ENCODE data around the gene TESMIN.
A peak's percentile ranks its signal among the peaks of the same experiment; 100 is the strongest.

Gene TESMIN

DNA sequence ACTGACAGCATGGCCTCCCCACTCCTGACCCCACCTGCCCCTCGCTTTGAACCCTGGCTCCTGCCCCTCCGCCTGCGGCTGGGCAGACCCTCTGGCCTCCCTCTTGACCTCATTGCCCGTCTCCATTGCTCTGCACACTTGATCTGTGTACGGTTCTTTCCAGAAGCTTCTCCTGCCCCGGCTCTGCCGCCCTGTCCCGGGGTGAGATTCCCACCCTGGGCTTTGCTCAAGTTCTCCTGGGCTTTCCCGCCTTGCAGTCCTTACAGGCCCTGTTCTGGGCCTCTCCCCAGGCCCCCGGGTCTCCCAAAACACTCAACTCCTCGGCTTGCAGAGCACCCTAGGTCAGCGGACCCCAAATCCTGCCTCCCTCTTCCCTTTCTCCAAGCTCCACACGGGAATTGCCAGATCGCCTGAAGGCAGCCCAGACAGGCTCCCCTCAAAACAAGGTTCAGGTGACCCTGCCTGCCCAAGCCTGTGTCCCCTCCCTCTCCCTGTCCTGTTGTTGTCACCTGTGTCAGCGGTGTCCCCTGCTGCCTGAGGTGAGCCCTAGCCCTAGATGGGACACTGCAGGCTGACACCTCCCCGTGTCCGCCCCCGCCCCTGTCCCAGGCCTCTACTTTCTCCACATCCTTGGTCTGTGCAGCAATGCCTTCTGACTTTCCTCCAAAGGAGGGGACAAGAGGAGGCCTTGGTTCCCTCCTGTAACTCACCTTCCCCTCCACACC lies 65.5 kb downstream of the TESMIN start:
- WGBS (ENCODE audit: insufficient coverage), result 96% methylated on average over 14 of the region's 18 CpGs
- Histone ChIP-seq H3K4me3 (ENCODE audit: control insufficient read depth in 1 of 7, extremely low read depth in 1 of 7, insufficient read depth in 4 of 7, low read depth in 2 of 7, low read length in 6 of 7) (no peak overlapping the region), H3K27me3 (replicated peaks in 2 of 5; ENCODE audit: control insufficient read depth in 4 of 5, insufficient read depth in 5 of 5, low read length in 4 of 5) (peaks cover 11 to 82% (median 31%) of the 10 kb centered on the region in 5 experiments), H3K4me1 (ENCODE audit: control extremely low read depth in 1 of 4, control insufficient read depth in 4 of 4, insufficient read depth in 4 of 4, low read length in 3 of 4) (peaks cover 0 to 21% (median 14%) of the 10 kb centered on the region in 4 experiments), H3K36me3 (ENCODE audit: control insufficient read depth in 4 of 4, insufficient read depth in 4 of 4, low read length in 3 of 4) (no peaks in the 10 kb centered on the region), H3K27ac (ENCODE audit: insufficient read depth in 1 of 2, low read depth in 1 of 2, low read length in 2 of 2, poor library complexity in 1 of 2, severe bottlenecking in 2 of 2) (no peak overlapping the region), H3K9me3 (ENCODE audit: control extremely low read depth in 1 of 5, control insufficient read depth in 4 of 5, insufficient read depth in 2 of 5, low read depth in 1 of 5, low read length in 4 of 5) (no peaks in the 10 kb centered on the region)
- ChIA-PET POLR2A (no interaction called here), CTCF (interaction anchor here (0.8 to 2.0 kb wide), 2 partner anchors 9 to 30 kb away, joined by 3 to 4 read pairs; no protein-coding TSS in a partner anchor)
- DNase-seq, result no peak

DNA sequence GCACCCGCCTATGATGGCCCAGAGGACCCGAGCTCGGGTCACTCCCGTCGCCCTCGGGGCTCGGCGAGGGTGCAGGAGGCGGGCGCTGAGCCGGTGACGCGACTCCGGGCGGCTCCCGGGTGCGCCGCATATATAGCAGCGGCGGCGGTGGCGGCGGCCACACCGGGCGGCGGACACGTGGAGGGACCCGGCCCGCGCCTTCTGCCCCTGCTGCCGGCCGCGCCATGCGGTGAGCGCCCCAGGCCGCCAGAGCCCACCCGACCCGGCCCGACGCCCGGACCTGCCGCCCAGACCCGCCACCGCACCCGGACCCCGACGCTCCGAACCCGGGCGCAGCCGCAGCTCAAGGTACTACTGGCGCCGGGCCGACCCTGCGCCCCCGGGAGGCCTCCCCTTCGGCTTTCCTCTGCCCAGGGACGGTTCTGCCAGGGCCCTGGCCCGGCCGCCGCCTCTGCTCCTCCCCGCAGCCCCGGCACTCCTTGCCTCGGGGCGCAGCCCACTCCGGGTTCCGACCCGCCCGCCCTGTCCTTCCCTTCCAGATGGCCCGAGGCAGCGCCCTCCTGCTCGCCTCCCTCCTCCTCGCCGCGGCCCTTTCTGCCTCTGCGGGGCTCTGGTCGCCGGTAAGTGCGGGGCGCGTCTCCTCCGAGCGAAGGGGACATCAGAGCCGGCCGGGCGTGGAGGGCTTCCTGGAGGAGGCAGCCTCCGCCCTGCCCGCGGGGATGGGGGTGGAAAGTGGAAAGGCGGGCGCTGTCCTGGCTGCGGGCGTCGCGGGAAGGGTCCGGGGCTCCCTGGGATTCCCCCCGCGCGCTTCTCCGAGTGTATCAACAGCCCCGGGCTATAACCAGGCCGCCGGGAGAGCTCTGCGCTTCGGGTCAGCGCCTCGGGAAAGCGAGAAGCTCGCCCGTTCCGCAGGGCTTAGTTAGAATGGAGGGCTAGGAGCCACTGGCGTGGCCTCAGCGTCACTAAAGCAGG lies 66.6 kb downstream of the TESMIN start, which contains the start of gene GAL:
GAL (plus strand) TSS at position 160 of the 972 bp plus-strand sequence; CDS start at position 540, 380 bp downstream.
- ChIA-PET POLR2A (no interaction called here), CTCF (interaction anchor here (0.8 to 2.0 kb wide), 2 partner anchors 10 to 29 kb away, joined by 3 to 4 read pairs; no protein-coding TSS in a partner anchor)
- Histone ChIP-seq H3K27ac (ENCODE audit: insufficient read depth in 1 of 2, low read depth in 1 of 2, low read length in 2 of 2, poor library complexity in 1 of 2, severe bottlenecking in 2 of 2) (no peak within 1 kb of the TSS), H3K36me3 (ENCODE audit: control insufficient read depth in 4 of 4, insufficient read depth in 4 of 4, low read length in 3 of 4) (no peaks in the 10 kb centered on the region), H3K27me3 (replicated peaks in 2 of 5; ENCODE audit: control insufficient read depth in 4 of 5, insufficient read depth in 5 of 5, low read length in 4 of 5) (peaks cover 11 to 77% (median 31%) of the 10 kb centered on the region in 5 experiments), H3K9me3 (ENCODE audit: control extremely low read depth in 1 of 5, control insufficient read depth in 4 of 5, insufficient read depth in 2 of 5, low read depth in 1 of 5, low read length in 4 of 5) (no peaks in the 10 kb centered on the region), H3K4me3 (ENCODE audit: control insufficient read depth in 1 of 7, extremely low read depth in 1 of 7, insufficient read depth in 4 of 7, low read depth in 2 of 7, low read length in 6 of 7) (peak within 1 kb of the TSS in 5 of 7 experiments; percentile 3 to 55 (median 50)), H3K4me1 (ENCODE audit: control extremely low read depth in 1 of 4, control insufficient read depth in 4 of 4, insufficient read depth in 4 of 4, low read length in 3 of 4) (peaks cover 0 to 14% (median 10%) of the 10 kb centered on the region in 4 experiments)
- WGBS (ENCODE audit: insufficient coverage), result 2% methylated on average over 91 of the region's 113 CpGs
- peak in 2 of 3 donors; percentile 28 to 36 for DNase-seq

DNA sequence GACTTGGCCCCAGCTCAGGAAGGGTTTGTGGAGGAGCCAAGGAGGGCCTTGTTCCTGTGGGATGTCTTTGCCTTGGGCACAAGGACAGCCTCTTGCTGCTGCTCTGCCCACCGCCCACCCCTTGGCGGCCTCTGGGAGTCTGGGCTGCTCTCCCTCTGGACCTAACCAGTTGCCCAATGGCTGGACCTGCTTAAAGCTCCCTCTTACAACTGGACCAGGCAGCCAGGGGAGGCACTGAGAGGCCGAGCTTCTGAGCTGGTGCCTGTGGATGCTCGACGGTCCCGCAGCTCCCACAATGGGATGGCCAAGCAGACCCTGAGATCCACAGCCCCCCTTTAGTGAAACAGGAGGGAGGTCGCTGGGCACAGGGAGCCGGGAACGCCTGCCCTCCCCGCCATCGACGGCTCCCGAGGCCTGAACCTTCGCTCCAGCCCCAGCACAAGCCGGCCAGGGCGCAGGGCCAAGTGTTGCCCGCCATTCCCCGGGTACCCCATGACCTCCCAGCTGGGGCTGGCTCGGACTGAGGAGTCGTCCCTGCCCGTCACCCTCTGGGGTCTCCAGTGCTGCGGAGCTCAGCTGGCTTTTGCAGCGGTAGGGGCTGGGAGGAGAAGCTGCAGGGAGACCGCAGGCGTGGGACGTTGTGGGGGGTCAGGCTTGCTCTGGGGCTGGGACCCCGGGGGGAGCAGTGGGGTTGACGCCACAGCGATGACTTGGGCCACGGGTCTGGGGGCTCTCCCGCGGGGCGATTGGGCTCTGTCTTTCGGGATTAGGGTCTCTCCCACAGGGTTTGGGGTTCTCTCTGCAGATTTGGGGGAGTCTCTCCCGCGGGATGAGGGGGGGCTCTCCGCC lies 67.6 kb downstream of the TESMIN start:
- H3K9me3 ChIP-seq (ENCODE audit: control extremely low read depth in 1 of 5, control insufficient read depth in 4 of 5, insufficient read depth in 2 of 5, low read depth in 1 of 5, low read length in 4 of 5), result no peaks in the 10 kb centered on the region
- no peak overlapping the region for H3K27ac ChIP-seq (ENCODE audit: insufficient read depth in 1 of 2, low read depth in 1 of 2, low read length in 2 of 2, poor library complexity in 1 of 2, severe bottlenecking in 2 of 2)
- DNase-seq, result no peak
- no peaks in the 10 kb centered on the region for H3K36me3 ChIP-seq (ENCODE audit: control insufficient read depth in 4 of 4, insufficient read depth in 4 of 4, low read length in 3 of 4)
- peak overlapping the region in 3 of 7 experiments; percentile 50 to 55 (median 53) for H3K4me3 ChIP-seq (ENCODE audit: control insufficient read depth in 1 of 7, extremely low read depth in 1 of 7, insufficient read depth in 4 of 7, low read depth in 2 of 7, low read length in 6 of 7)
- H3K27me3 ChIP-seq (replicated peaks in 2 of 5; ENCODE audit: control insufficient read depth in 4 of 5, insufficient read depth in 5 of 5, low read length in 4 of 5), result peaks cover 11 to 67% (median 31%) of the 10 kb centered on the region in 5 experiments
- H3K4me1 ChIP-seq (ENCODE audit: control extremely low read depth in 1 of 4, control insufficient read depth in 4 of 4, insufficient read depth in 4 of 4, low read length in 3 of 4), result peaks cover 0 to 14% (median 10%) of the 10 kb centered on the region in 4 experiments
- ChIA-PET CTCF (no interaction called here), POLR2A (no interaction called here)
- 47% methylated on average over 37 of the region's 37 CpGs for WGBS (ENCODE audit: insufficient coverage)

DNA sequence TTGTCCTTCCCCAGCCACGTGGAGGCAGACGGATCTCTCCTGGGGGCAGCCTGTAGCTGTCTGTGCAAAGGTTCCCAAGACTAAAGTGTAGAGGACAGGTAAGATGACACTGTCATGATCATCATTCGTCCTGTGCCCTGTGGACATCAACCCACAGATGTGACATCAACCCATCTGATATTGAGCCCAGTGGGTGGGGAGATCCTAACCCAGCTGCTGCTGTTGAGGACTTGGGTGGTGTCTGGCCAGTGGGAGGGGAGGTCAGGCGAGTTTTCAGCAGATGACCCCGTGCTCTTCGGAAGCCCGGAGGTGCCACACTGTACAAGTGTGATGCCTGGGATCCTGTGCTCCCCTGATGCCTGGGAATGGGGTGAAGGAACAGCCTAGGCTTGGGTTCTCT lies 68.2 kb downstream of the TESMIN start:
- Histone ChIP-seq H3K27me3 (replicated peaks in 2 of 5; ENCODE audit: control insufficient read depth in 4 of 5, insufficient read depth in 5 of 5, low read length in 4 of 5) (peaks cover 11 to 66% (median 31%) of the 10 kb centered on the region in 5 experiments), H3K36me3 (ENCODE audit: control insufficient read depth in 4 of 4, insufficient read depth in 4 of 4, low read length in 3 of 4) (no peaks in the 10 kb centered on the region), H3K9me3 (ENCODE audit: control extremely low read depth in 1 of 5, control insufficient read depth in 4 of 5, insufficient read depth in 2 of 5, low read depth in 1 of 5, low read length in 4 of 5) (no peaks in the 10 kb centered on the region), H3K4me3 (ENCODE audit: control insufficient read depth in 1 of 7, extremely low read depth in 1 of 7, insufficient read depth in 4 of 7, low read depth in 2 of 7, low read length in 6 of 7) (no peak overlapping the region), H3K4me1 (ENCODE audit: control extremely low read depth in 1 of 4, control insufficient read depth in 4 of 4, insufficient read depth in 4 of 4, low read length in 3 of 4) (peaks cover 0 to 14% (median 10%) of the 10 kb centered on the region in 4 experiments), H3K27ac (ENCODE audit: insufficient read depth in 1 of 2, low read depth in 1 of 2, low read length in 2 of 2, poor library complexity in 1 of 2, severe bottlenecking in 2 of 2) (no peak overlapping the region)
- DNase-seq, result no peak
- CTCF ChIA-PET, result no interaction called here
- 90% methylated on average over 5 of the region's 7 CpGs for WGBS (ENCODE audit: insufficient coverage)
- POLR2A ChIA-PET, result no interaction called here

DNA sequence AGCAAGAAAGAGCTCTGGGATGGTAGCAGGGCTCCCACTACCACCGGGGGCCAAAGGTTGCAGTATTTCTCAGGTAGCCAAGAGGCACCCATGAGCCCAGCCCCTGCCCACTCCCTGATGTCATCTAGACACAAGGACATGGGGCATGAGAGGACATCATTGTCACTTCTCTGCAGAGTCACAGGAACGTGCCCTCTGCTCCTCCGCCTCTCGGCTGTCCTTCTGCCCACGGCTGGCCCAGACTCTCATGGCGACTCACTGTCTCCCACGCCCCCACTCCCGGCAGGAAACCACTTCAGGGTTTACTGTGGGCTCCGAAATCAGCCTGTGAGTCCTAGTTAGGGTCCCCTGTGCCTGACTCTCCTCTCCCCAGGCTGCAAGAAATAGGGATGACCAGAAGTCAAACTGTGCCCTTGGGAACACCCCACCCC lies 68.8 kb downstream of the TESMIN start:
- H3K27ac ChIP-seq (ENCODE audit: insufficient read depth in 1 of 2, low read depth in 1 of 2, low read length in 2 of 2, poor library complexity in 1 of 2, severe bottlenecking in 2 of 2), result no peak overlapping the region
- no peak for DNase-seq
- peaks cover 11 to 60% (median 31%) of the 10 kb centered on the region in 5 experiments for H3K27me3 ChIP-seq (replicated peaks in 2 of 5; ENCODE audit: control insufficient read depth in 4 of 5, insufficient read depth in 5 of 5, low read length in 4 of 5)
- POLR2A ChIA-PET, result no interaction called here
- CTCF ChIA-PET, result no interaction called here
- H3K4me3 ChIP-seq (ENCODE audit: control insufficient read depth in 1 of 7, extremely low read depth in 1 of 7, insufficient read depth in 4 of 7, low read depth in 2 of 7, low read length in 6 of 7), result no peak overlapping the region
- H3K4me1 ChIP-seq (ENCODE audit: control extremely low read depth in 1 of 4, control insufficient read depth in 4 of 4, insufficient read depth in 4 of 4, low read length in 3 of 4), result peaks cover 0 to 14% (median 10%) of the 10 kb centered on the region in 4 experiments
- H3K36me3 ChIP-seq (ENCODE audit: control insufficient read depth in 4 of 4, insufficient read depth in 4 of 4, low read length in 3 of 4), result no peaks in the 10 kb centered on the region
- H3K9me3 ChIP-seq (ENCODE audit: control extremely low read depth in 1 of 5, control insufficient read depth in 4 of 5, insufficient read depth in 2 of 5, low read depth in 1 of 5, low read length in 4 of 5), result no peaks in the 10 kb centered on the region
- WGBS (ENCODE audit: insufficient coverage), result 84% methylated on average over 9 of the region's 9 CpGs

DNA sequence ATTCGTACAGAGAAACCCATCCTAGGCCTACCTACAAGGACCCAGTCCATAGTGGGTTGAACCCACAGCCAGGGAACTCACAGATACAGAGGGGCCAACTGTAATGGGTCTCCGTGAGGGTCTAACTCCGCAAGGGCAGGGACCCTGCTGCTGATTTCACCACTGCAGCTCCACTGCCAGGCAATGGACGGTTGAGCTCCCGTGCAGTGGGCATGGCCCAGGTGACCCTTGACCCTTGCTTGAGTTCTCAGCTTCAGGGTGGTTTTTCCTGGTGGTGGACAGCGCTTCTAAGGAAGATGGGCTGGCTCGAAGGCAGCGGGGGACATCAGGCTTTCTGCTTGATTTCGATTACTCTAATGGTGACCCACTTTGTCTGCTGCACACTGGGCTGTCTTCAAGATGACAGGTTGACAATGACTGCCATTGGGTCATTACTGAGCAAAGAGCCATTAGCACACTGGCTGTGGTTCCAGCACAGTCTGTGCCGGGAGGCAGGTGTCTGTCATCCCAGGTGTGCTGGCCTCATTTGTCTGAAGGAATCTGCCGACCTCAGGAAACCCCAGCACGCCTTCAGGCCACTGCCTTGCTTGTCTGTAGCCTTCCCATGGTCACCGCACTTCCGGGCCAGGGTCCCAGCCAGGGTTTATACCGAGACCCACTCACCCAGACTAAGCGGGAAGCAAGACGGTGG lies 70.6 kb downstream of the TESMIN start:
- ChIA-PET POLR2A (interaction anchor here (0.6 kb wide), 1 partner anchor 11 kb away, joined by 6 read pairs; no protein-coding TSS in a partner anchor), CTCF (no interaction called here)
- 93% methylated on average over 16 of the region's 17 CpGs for WGBS (ENCODE audit: insufficient coverage)
- peaks cover 11 to 46% (median 22%) of the 10 kb centered on the region in 5 experiments for H3K27me3 ChIP-seq (replicated peaks in 2 of 5; ENCODE audit: control insufficient read depth in 4 of 5, insufficient read depth in 5 of 5, low read length in 4 of 5)
- H3K27ac ChIP-seq (ENCODE audit: insufficient read depth in 1 of 2, low read depth in 1 of 2, low read length in 2 of 2, poor library complexity in 1 of 2, severe bottlenecking in 2 of 2), result no peak overlapping the region
- no peaks in the 10 kb centered on the region for H3K36me3 ChIP-seq (ENCODE audit: control insufficient read depth in 4 of 4, insufficient read depth in 4 of 4, low read length in 3 of 4)
- H3K4me1 ChIP-seq (ENCODE audit: control extremely low read depth in 1 of 4, control insufficient read depth in 4 of 4, insufficient read depth in 4 of 4, low read length in 3 of 4), result peaks cover 0 to 14% (median 10%) of the 10 kb centered on the region in 4 experiments
- no peak for DNase-seq
- no peak overlapping the region for H3K4me3 ChIP-seq (ENCODE audit: control insufficient read depth in 1 of 7, extremely low read depth in 1 of 7, insufficient read depth in 4 of 7, low read depth in 2 of 7, low read length in 6 of 7)
- H3K9me3 ChIP-seq (ENCODE audit: control extremely low read depth in 1 of 5, control insufficient read depth in 4 of 5, insufficient read depth in 2 of 5, low read depth in 1 of 5, low read length in 4 of 5), result no peaks in the 10 kb centered on the region

Data from common myeloid progenitor, CD34-positive (primary cell).